ENCODE data around the gene MAPKAPK2.

MAPKAPK2 gene

GRCh38 chr1:206674236-206674635 lies 10.5 kb upstream of the MAPKAPK2 start:
- TF ChIP-seq ZNF274 (IDR thresholded peaks at IDR 0.05; ENCODE audit: low read depth, low read length) (no peak), YY1 (IDR thresholded peaks at IDR 0.05; ENCODE audit: insufficient read depth, insufficient read length) (no peak), SUZ12 (IDR thresholded peaks at IDR 0.05; ENCODE audit: extremely low read depth, insufficient read depth, insufficient read length) (no peak)
- no peak overlapping the region for H3K9ac ChIP-seq (ENCODE audit: insufficient read length, low read depth)
- H3K4me1 ChIP-seq (ENCODE audit: insufficient read depth, insufficient read length) = no peaks in the 10 kb centered on the region

GRCh38 chr1:206674745-206675175 lies 9.9 kb upstream of the MAPKAPK2 start:
- no peaks in the 10 kb centered on the region for H3K4me1 ChIP-seq (ENCODE audit: insufficient read depth, insufficient read length)
- H3K27me3 ChIP-seq (ENCODE audit: insufficient read depth, insufficient read length) = no peaks in the 10 kb centered on the region
- DNase-seq (ENCODE audit: low read depth, low spot score) = no peak
- TF ChIP-seq ZNF274 (IDR thresholded peaks at IDR 0.05; ENCODE audit: low read depth, low read length) (no peak), SUZ12 (IDR thresholded peaks at IDR 0.05; ENCODE audit: extremely low read depth, insufficient read depth, insufficient read length) (no peak), YY1 (IDR thresholded peaks at IDR 0.05; ENCODE audit: insufficient read depth, insufficient read length) (no peak)
- H3K9me3 ChIP-seq (ENCODE audit: insufficient read depth, low read length) = no peaks in the 10 kb centered on the region
- H3K4me3 ChIP-seq (ENCODE audit: insufficient read length, low read depth) = no peak overlapping the region
- no peak overlapping the region for H3K9ac ChIP-seq (ENCODE audit: insufficient read length, low read depth)
- H3K36me3 ChIP-seq (ENCODE audit: insufficient read depth, insufficient read length, low read length) = no peaks in the 10 kb centered on the region

More at GRCh38 chr1:206674236-206674635, 10.5 kb upstream of the MAPKAPK2 start:
- no peaks in the 10 kb centered on the region for H3K36me3 ChIP-seq (ENCODE audit: insufficient read depth, insufficient read length, low read length)
- no peaks in the 10 kb centered on the region for H3K27me3 ChIP-seq (ENCODE audit: insufficient read depth, insufficient read length)
- no peaks in the 10 kb centered on the region for H3K9me3 ChIP-seq (ENCODE audit: insufficient read depth, low read length)
- DNase-seq (ENCODE audit: low read depth, low spot score) = no peak
- no peak overlapping the region for H3K4me3 ChIP-seq (ENCODE audit: insufficient read length, low read depth)

GRCh38 chr1:206676499-206676898 lies 8.2 kb upstream of the MAPKAPK2 start:
- Histone ChIP-seq H3K9me3 (ENCODE audit: insufficient read depth, low read length) (no peaks in the 10 kb centered on the region), H3K4me3 (ENCODE audit: insufficient read length, low read depth) (no peak overlapping the region), H3K4me1 (ENCODE audit: insufficient read depth, insufficient read length) (no peaks in the 10 kb centered on the region), H3K27me3 (ENCODE audit: insufficient read depth, insufficient read length) (no peaks in the 10 kb centered on the region), H3K36me3 (ENCODE audit: insufficient read depth, insufficient read length, low read length) (no peaks in the 10 kb centered on the region), H3K9ac (ENCODE audit: insufficient read length, low read depth) (no peak overlapping the region)
- TF ChIP-seq ZNF274 (IDR thresholded peaks at IDR 0.05; ENCODE audit: low read depth, low read length) = no peak
- no peak for TF ChIP-seq YY1 (IDR thresholded peaks at IDR 0.05; ENCODE audit: insufficient read depth, insufficient read length)
- no peak for DNase-seq (ENCODE audit: low read depth, low spot score)

GRCh38 chr1:206678490-206678889 lies 6.2 kb upstream of the MAPKAPK2 start:
- Histone ChIP-seq H3K9ac (ENCODE audit: insufficient read length, low read depth) (no peak overlapping the region), H3K36me3 (ENCODE audit: insufficient read depth, insufficient read length, low read length) (no peaks in the 10 kb centered on the region), H3K27me3 (ENCODE audit: insufficient read depth, insufficient read length) (peaks cover 18% of the 10 kb centered on the region), H3K9me3 (ENCODE audit: insufficient read depth, low read length) (no peaks in the 10 kb centered on the region), H3K4me1 (ENCODE audit: insufficient read depth, insufficient read length) (no peaks in the 10 kb centered on the region), H3K4me3 (ENCODE audit: insufficient read length, low read depth) (no peak overlapping the region)
- TF ChIP-seq SUZ12 (IDR thresholded peaks at IDR 0.05; ENCODE audit: extremely low read depth, insufficient read depth, insufficient read length) (no peak), ZNF274 (IDR thresholded peaks at IDR 0.05; ENCODE audit: low read depth, low read length) (no peak), YY1 (IDR thresholded peaks at IDR 0.05; ENCODE audit: insufficient read depth, insufficient read length) (no peak)
- no peak for DNase-seq (ENCODE audit: low read depth, low spot score)

GRCh38 chr1:206679738-206680211 lies 4.9 kb upstream of the MAPKAPK2 start:
- Histone ChIP-seq H3K4me1 (ENCODE audit: insufficient read depth, insufficient read length) (no peaks in the 10 kb centered on the region), H3K27me3 (ENCODE audit: insufficient read depth, insufficient read length) (peaks cover 28% of the 10 kb centered on the region), H3K4me3 (ENCODE audit: insufficient read length, low read depth) (no peak overlapping the region), H3K36me3 (ENCODE audit: insufficient read depth, insufficient read length, low read length) (no peaks in the 10 kb centered on the region), H3K9ac (ENCODE audit: insufficient read length, low read depth) (no peak overlapping the region), H3K9me3 (ENCODE audit: insufficient read depth, low read length) (no peaks in the 10 kb centered on the region)
- no peak for DNase-seq (ENCODE audit: low read depth, low spot score)
- no peak for TF ChIP-seq ZNF274 (IDR thresholded peaks at IDR 0.05; ENCODE audit: low read depth, low read length)
- TF ChIP-seq YY1 (IDR thresholded peaks at IDR 0.05; ENCODE audit: insufficient read depth, insufficient read length) = no peak
- TF ChIP-seq SUZ12 (IDR thresholded peaks at IDR 0.05; ENCODE audit: extremely low read depth, insufficient read depth, insufficient read length) = no peak

- no peak overlapping the region for H3K4me3 ChIP-seq (ENCODE audit: insufficient read length, low read depth)
- H3K27me3 ChIP-seq (ENCODE audit: insufficient read depth, insufficient read length) = peaks cover 28% of the 10 kb centered on the region
- no peaks in the 10 kb centered on the region for H3K36me3 ChIP-seq (ENCODE audit: insufficient read depth, insufficient read length, low read length)
- H3K4me1 ChIP-seq (ENCODE audit: insufficient read depth, insufficient read length) = no peaks in the 10 kb centered on the region
- H3K9ac ChIP-seq (ENCODE audit: insufficient read length, low read depth) = no peak overlapping the region
- no peak for TF ChIP-seq YY1 (IDR thresholded peaks at IDR 0.05; ENCODE audit: insufficient read depth, insufficient read length)
- no peak for TF ChIP-seq ZNF274 (IDR thresholded peaks at IDR 0.05; ENCODE audit: low read depth, low read length)
- TF ChIP-seq SUZ12 (IDR thresholded peaks at IDR 0.05; ENCODE audit: extremely low read depth, insufficient read depth, insufficient read length) = no peak
- DNase-seq (ENCODE audit: low read depth, low spot score) = no peak
- H3K9me3 ChIP-seq (ENCODE audit: insufficient read depth, low read length) = no peaks in the 10 kb centered on the region
Observed at GRCh38 chr1:206680279-206680678, 4.4 kb upstream of the MAPKAPK2 start.

- H3K36me3 ChIP-seq (ENCODE audit: insufficient read depth, insufficient read length, low read length) = no peaks in the 10 kb centered on the region
- H3K27me3 ChIP-seq (ENCODE audit: insufficient read depth, insufficient read length) = peaks cover 34% of the 10 kb centered on the region
- no peak overlapping the region for H3K4me3 ChIP-seq (ENCODE audit: insufficient read length, low read depth)
- no peaks in the 10 kb centered on the region for H3K4me1 ChIP-seq (ENCODE audit: insufficient read depth, insufficient read length)
- no peaks in the 10 kb centered on the region for H3K9me3 ChIP-seq (ENCODE audit: insufficient read depth, low read length)
- no peak overlapping the region for H3K9ac ChIP-seq (ENCODE audit: insufficient read length, low read depth)
- no peak for DNase-seq (ENCODE audit: low read depth, low spot score)
- TF ChIP-seq ZNF274 (IDR thresholded peaks at IDR 0.05; ENCODE audit: low read depth, low read length) (no peak), SUZ12 (IDR thresholded peaks at IDR 0.05; ENCODE audit: extremely low read depth, insufficient read depth, insufficient read length) (no peak), YY1 (IDR thresholded peaks at IDR 0.05; ENCODE audit: insufficient read depth, insufficient read length) (no peak)
Observed at GRCh38 chr1:206681359-206681758, 3.3 kb upstream of the MAPKAPK2 start.
